HepG2 (cell line): ENCODE measurements around the gene DPCD.
A peak's percentile ranks its signal among the peaks of the same experiment; 100 is the strongest.

ENCODE experiments used
- CBFB ChIP-seq: sonication (generic); formaldehyde crosslinking; IDR thresholded peaks from 2 replicates; pipeline ENCODE4 v1.4.0; 2020; ENCODE audit warnings: missing genetic modification reagents
- CC2D1A ChIP-seq: sonication (generic); formaldehyde crosslinking; IDR thresholded peaks from 2 replicates; pipeline ENCODE4 v1.8.1; 2023; ENCODE audit warnings: mild to moderate bottlenecking, missing genetic modification reagents
- CEBPB ChIP-seq: IDR thresholded peaks from 2 replicates; pipeline ENCODE4 v1.6.1; 2011; ENCODE audit warnings: low read depth, low read length, improper control_type of control experiment, borderline replicate concordance
- DMAP1 ChIP-seq: IDR thresholded peaks from 2 replicates; pipeline ENCODE4 v1.6.1; 2016
- ELF1 ChIP-seq: sonication (generic); formaldehyde crosslinking; IDR thresholded peaks from 2 replicates; pipeline ENCODE4 v1.4.0; 2020; ENCODE audit warnings: missing genetic modification reagents
- JUND ChIP-seq: sonication (generic); formaldehyde crosslinking; IDR thresholded peaks from 2 replicates; pipeline ENCODE4 v1.8.0; 2022; ENCODE audit warnings: mild to moderate bottlenecking, missing genetic modification reagents
- MTF1 ChIP-seq: sonication (generic); formaldehyde crosslinking; IDR thresholded peaks from 2 replicates; pipeline ENCODE4 v1.5.0; 2020; ENCODE audit warnings: missing genetic modification reagents
- POLR2A ChIP-seq, 2 experiments: IDR thresholded peaks; 2 replicates each; pipeline ENCODE4 v1.6.1; 2011; ENCODE audit warnings: low read depth in 2 of 2, low read length in 2 of 2, mild to moderate bottlenecking in 1 of 2, moderate library complexity in 1 of 2; ENCODE audit not compliant: insufficient read depth in 1 of 2
- SMAD9 ChIP-seq: sonication (generic); formaldehyde crosslinking; IDR thresholded peaks from 2 replicates; pipeline ENCODE4 v1.5.1; 2020; ENCODE audit warnings: mild to moderate bottlenecking, missing genetic modification reagents
- TEAD2 ChIP-seq: sonication (generic); formaldehyde crosslinking; IDR thresholded peaks from 2 replicates; pipeline ENCODE4 v1.9.0; 2021; ENCODE audit warnings: missing genetic modification reagents
- ZNF205 ChIP-seq: IDR thresholded peaks from 2 replicates; pipeline ENCODE4 v1.6.1; 2018; ENCODE audit warnings: missing biosample characterization, missing genetic modification reagents
- ZNF605 ChIP-seq: sonication (generic); formaldehyde crosslinking; IDR thresholded peaks from 2 replicates; pipeline ENCODE4 v1.8.0; 2022; ENCODE audit warnings: mild to moderate bottlenecking, missing genetic modification reagents
- TF ChIP-seq, protein P1 (sequence below): sonication (generic); formaldehyde crosslinking; conservative IDR thresholded peaks from 2 replicates; pipeline ENCODE4 v1.4.0; 2020; ENCODE audit warnings: missing genetic modification reagents
- TF ChIP-seq, protein P2 (sequence below): sonication (generic); formaldehyde crosslinking; IDR thresholded peaks from 2 replicates; pipeline ENCODE4 v1.5.0; 2020; ENCODE audit warnings: mild to moderate bottlenecking, missing genetic modification reagents, moderate library complexity

DNA sequence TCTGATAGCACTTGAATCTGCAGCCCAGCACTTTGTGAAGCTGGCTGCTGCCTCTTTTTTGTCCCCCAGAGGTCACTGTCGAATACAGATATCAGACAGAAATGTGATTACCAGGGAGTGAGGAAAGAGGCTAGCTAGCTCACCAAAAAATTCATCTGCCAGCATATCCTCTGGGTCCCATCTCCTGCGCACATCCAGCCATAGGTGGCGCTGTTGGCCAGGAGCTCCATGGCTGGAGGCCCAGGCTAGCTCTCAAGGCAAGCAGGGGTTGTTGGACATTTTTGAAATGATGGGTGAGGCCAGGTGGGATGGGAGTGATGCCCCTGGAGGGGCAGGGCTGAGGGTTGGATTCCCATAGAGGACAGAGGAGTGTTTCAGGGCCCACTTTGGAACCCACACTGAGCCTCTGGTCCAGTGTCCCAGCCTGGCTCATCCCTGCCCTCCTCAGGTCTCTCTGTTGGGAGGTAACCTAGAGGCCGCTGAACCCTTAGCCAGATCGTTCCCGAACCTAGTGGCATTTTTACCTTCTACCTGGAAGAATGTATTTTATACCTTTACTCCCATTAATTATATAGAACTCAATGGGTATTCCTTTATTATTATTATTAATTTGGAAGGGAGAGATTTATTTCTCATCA lies 14.8 kb downstream of the DPCD start:
- TF ChIP-seq ZNF605 (no peak), ZNF205 (CRISPR knock-in tag) (no peak), POLR2A (IDR thresholded peaks at IDR 0.05; ENCODE audit: insufficient read depth in 1 of 2, low read depth in 2 of 2, low read length in 2 of 2) (no peak), DMAP1 (CRISPR knock-in tag) (no peak), CC2D1A (CRISPR knock-in tag) (no peak), SMAD9 (no peak), CBFB (CRISPR knock-in tag) (no peak), MTF1 (CRISPR knock-in tag) (no peak), CEBPB (no peak), ELF1 (no peak), TEAD2 (CRISPR knock-in tag) (no peak), JUND (CRISPR knock-in tag) (no peak)
- TF ChIP-seq, protein P1, sequence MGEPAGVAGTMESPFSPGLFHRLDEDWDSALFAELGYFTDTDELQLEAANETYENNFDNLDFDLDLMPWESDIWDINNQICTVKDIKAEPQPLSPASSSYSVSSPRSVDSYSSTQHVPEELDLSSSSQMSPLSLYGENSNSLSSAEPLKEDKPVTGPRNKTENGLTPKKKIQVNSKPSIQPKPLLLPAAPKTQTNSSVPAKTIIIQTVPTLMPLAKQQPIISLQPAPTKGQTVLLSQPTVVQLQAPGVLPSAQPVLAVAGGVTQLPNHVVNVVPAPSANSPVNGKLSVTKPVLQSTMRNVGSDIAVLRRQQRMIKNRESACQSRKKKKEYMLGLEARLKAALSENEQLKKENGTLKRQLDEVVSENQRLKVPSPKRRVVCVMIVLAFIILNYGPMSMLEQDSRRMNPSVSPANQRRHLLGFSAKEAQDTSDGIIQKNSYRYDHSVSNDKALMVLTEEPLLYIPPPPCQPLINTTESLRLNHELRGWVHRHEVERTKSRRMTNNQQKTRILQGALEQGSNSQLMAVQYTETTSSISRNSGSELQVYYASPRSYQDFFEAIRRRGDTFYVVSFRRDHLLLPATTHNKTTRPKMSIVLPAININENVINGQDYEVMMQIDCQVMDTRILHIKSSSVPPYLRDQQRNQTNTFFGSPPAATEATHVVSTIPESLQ (CRISPR knock-in tag), result no peak
- TF ChIP-seq, protein P2, sequence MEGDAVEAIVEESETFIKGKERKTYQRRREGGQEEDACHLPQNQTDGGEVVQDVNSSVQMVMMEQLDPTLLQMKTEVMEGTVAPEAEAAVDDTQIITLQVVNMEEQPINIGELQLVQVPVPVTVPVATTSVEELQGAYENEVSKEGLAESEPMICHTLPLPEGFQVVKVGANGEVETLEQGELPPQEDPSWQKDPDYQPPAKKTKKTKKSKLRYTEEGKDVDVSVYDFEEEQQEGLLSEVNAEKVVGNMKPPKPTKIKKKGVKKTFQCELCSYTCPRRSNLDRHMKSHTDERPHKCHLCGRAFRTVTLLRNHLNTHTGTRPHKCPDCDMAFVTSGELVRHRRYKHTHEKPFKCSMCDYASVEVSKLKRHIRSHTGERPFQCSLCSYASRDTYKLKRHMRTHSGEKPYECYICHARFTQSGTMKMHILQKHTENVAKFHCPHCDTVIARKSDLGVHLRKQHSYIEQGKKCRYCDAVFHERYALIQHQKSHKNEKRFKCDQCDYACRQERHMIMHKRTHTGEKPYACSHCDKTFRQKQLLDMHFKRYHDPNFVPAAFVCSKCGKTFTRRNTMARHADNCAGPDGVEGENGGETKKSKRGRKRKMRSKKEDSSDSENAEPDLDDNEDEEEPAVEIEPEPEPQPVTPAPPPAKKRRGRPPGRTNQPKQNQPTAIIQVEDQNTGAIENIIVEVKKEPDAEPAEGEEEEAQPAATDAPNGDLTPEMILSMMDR, result peak; percentile 96
